ENCODE results near the gene PLAU. TPM values are rescaled to one million over a fixed set of nuclear protein-coding genes. Genes with fewer than 3 reads are reported as not detected.

Gene PLAU
- total RNA-seq, 2 experiments from 2014 or later, result 0.74 to 2.0 TPM

DNA sequence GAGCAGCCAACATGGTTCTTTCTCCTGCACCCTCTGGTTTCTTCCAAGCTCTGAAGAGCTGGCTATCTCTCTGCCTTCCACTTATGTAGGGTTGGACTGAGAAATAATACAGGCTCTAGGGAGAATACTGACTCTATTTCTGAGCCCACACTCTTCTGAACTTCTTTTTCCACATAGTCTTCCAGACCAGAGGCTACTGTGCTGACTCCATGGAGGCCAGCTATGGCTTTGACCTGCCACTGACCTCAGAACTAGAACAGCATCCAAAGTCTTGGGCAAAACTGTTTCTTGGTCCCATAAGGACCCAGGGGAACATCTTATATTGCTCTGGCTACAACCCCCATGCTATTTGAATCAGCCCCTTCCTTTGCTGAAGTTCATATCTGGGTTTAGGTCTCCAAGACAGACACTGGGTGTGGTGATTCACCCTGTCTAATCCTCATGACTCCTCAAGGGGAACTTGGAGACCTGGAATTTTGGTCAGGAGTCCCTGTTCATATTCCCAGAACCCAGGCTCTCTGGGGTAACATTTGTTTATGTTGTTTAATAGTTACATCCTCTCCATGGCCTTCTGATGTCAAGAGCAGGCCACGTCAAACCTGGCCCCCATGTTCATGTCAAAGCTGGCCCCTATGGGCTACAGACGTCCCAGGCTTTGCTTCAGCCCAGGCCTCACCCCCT lies 12.1 kb upstream of the PLAU start:
- intact Hi-C loops (cut with micrococcal nuclease; ENCODE audit: unreplicated experiment), result no loop called here
- no peaks in the 10 kb centered on the region for H3K79me2 ChIP-seq (ENCODE audit: insufficient read depth, low read depth, low read length)
- no peaks in the 10 kb centered on the region for H3K9me2 ChIP-seq (ENCODE audit: insufficient read depth, low read length)
- BruUV-seq (replicated peaks), result no TSS peak
- no peaks in the 10 kb centered on the region for H4K20me1 ChIP-seq (ENCODE audit: insufficient read depth, low read length)
- TF ChIP-seq CTCF (conservative IDR thresholded peaks at IDR 0.05; ENCODE audit: low read length) (no peak), EZH2phosphoT487 (IDR thresholded peaks at IDR 0.05; ENCODE audit: borderline replicate concordance, low read depth, low read length) (no peak)
- H3K9me3 ChIP-seq (ENCODE audit: low read length), result no peaks in the 10 kb centered on the region
- H2AFZ ChIP-seq (ENCODE audit: low read length), result peak overlapping the region; percentile 34; the same call in 1 of the 2 replicates
- H3K4me3 ChIP-seq (ENCODE audit: low read depth, low read length, poor library complexity, severe bottlenecking), result no peak overlapping the region
- peak overlapping the region; percentile 21; the same call in 1 of the 2 replicates for H3K4me2 ChIP-seq (ENCODE audit: low read length)
- POLR2A ChIA-PET, result interaction anchor here (0.6 to 1.7 kb wide), 5 partner anchors 25 to 1069 kb away, joined by 3 to 7 read pairs (median 4); no protein-coding TSS in a partner anchor
- DNase-seq (ENCODE audit: low spot score), result no peak
- H3K4me1 ChIP-seq (ENCODE audit: insufficient read depth, low read length, poor library complexity, severe bottlenecking), result peaks cover 37% of the 10 kb centered on the region
- no peaks in the 10 kb centered on the region for H3K36me3 ChIP-seq (ENCODE audit: insufficient read depth, low read length)
- no peak overlapping the region for H3K27ac ChIP-seq (ENCODE audit: low read depth, low read length, poor library complexity, severe bottlenecking)
- CTCF ChIA-PET (ENCODE audit: unreplicated experiment), result interaction anchor here (0.7 to 1.4 kb wide), 3 partner anchors 13 to 42 kb away, joined by 3 to 4 read pairs (median 3); no protein-coding TSS in a partner anchor

- Histone ChIP-seq H3K4me2 (ENCODE audit: low read length) (peak overlapping the region; percentile 21), H3K9me3 (ENCODE audit: low read length) (no peaks in the 10 kb centered on the region), H3K9me2 (ENCODE audit: insufficient read depth, low read length) (no peaks in the 10 kb centered on the region), H3K4me1 (ENCODE audit: insufficient read depth, low read length, poor library complexity, severe bottlenecking) (peaks cover 37% of the 10 kb centered on the region), H3K4me3 (ENCODE audit: low read depth, low read length, poor library complexity, severe bottlenecking) (no peak overlapping the region), H3K27ac (ENCODE audit: low read depth, low read length, poor library complexity, severe bottlenecking) (no peak overlapping the region), H3K79me2 (ENCODE audit: insufficient read depth, low read depth, low read length) (no peaks in the 10 kb centered on the region), H2AFZ (ENCODE audit: low read length) (peak overlapping the region; percentile 34; the same call in 1 of the 2 replicates), H4K20me1 (ENCODE audit: insufficient read depth, low read length) (no peaks in the 10 kb centered on the region), H3K36me3 (ENCODE audit: insufficient read depth, low read length) (no peaks in the 10 kb centered on the region)
- BruUV-seq (replicated peaks), result no TSS peak
- intact Hi-C loops (cut with micrococcal nuclease; ENCODE audit: unreplicated experiment), result no loop called here
- TF ChIP-seq EZH2phosphoT487 (IDR thresholded peaks at IDR 0.05; ENCODE audit: borderline replicate concordance, low read depth, low read length) (no peak), CTCF (conservative IDR thresholded peaks at IDR 0.05; ENCODE audit: low read length) (no peak)
- ChIA-PET POLR2A (interaction anchor here (0.6 to 1.7 kb wide), 6 partner anchors 25 to 1068 kb away, joined by 3 to 7 read pairs (median 4); no protein-coding TSS in a partner anchor), CTCF (ENCODE audit: unreplicated experiment) (interaction anchor here (0.7 to 1.4 kb wide), 3 partner anchors 13 to 41 kb away, joined by 3 to 4 read pairs (median 3); no protein-coding TSS in a partner anchor)
- DNase-seq (ENCODE audit: low spot score), result no peak
Observed at GRCh38 chr10:73899423-73899822, 11.5 kb upstream of the PLAU start.

GRCh38 chr10:73900064-73900463 lies 10.9 kb upstream of the PLAU start:
- Histone ChIP-seq H4K20me1 (ENCODE audit: insufficient read depth, low read length) (no peaks in the 10 kb centered on the region), H3K4me1 (ENCODE audit: insufficient read depth, low read length, poor library complexity, severe bottlenecking) (peaks cover 37% of the 10 kb centered on the region), H3K9me2 (ENCODE audit: insufficient read depth, low read length) (no peaks in the 10 kb centered on the region), H3K9me3 (ENCODE audit: low read length) (no peaks in the 10 kb centered on the region), H3K79me2 (ENCODE audit: insufficient read depth, low read depth, low read length) (no peaks in the 10 kb centered on the region), H2AFZ (ENCODE audit: low read length) (peak overlapping the region; percentile 37; the same call in 1 of the 2 replicates), H3K4me2 (ENCODE audit: low read length) (peak overlapping the region; percentile 26; the same call in 1 of the 2 replicates), H3K27ac (ENCODE audit: low read depth, low read length, poor library complexity, severe bottlenecking) (no peak overlapping the region), H3K36me3 (ENCODE audit: insufficient read depth, low read length) (no peaks in the 10 kb centered on the region), H3K4me3 (ENCODE audit: low read depth, low read length, poor library complexity, severe bottlenecking) (no peak overlapping the region)
- no peak for TF ChIP-seq EZH2phosphoT487 (IDR thresholded peaks at IDR 0.05; ENCODE audit: borderline replicate concordance, low read depth, low read length)
- no peak for TF ChIP-seq CTCF (conservative IDR thresholded peaks at IDR 0.05; ENCODE audit: low read length)
- no peak for DNase-seq (ENCODE audit: low spot score)
- intact Hi-C loops (cut with micrococcal nuclease; ENCODE audit: unreplicated experiment), result no loop called here
- ChIA-PET POLR2A (interaction anchor here (0.6 to 1.7 kb wide), 4 partner anchors 60 to 1300 kb away, joined by 3 to 4 read pairs (median 4); no protein-coding TSS in a partner anchor), CTCF (ENCODE audit: unreplicated experiment) (interaction anchor here (0.6 to 1.4 kb wide), 2 partner anchors 14 to 151 kb away, joined by 3 to 4 read pairs; no protein-coding TSS in a partner anchor)
- BruUV-seq (replicated peaks), result no TSS peak

Measured in OCI-LY7 (cell line).